Muscle of leg (tissue), 11 donors: ENCODE measurements around the gene TRIM24. TPM values are rescaled to one million over a fixed set of nuclear protein-coding genes. Genes with fewer than 3 reads are reported as not detected.
"Not testable (repeated sequence)": the region's sequence is repeated elsewhere in the genome, so short reads cannot be mapped to it uniquely, and the experiment has no call there.

Experiments
- DNase-seq: peaks from one replicate; pipeline ENCODE4 v3.0.0; 2013
- H3K27ac ChIP-seq: one replicate; pipeline ENCODE4 v1.5.1; 2013; ENCODE audit warnings: mild to moderate bottlenecking, low read length, control low read depth
- H3K27me3 ChIP-seq: one replicate; pipeline ENCODE4 v1.6.1; 2013; ENCODE audit warnings: low read length; ENCODE audit not compliant: control insufficient read depth, insufficient read depth
- H3K36me3 ChIP-seq: one replicate; pipeline ENCODE4 v1.6.1; 2013; ENCODE audit warnings: low read length; ENCODE audit not compliant: control insufficient read depth, insufficient read depth
- H3K4me1 ChIP-seq: one replicate; pipeline ENCODE4 v1.6.1; 2013; ENCODE audit warnings: low read length; ENCODE audit not compliant: control insufficient read depth, insufficient read depth
- H3K4me3 ChIP-seq: one replicate; pipeline ENCODE4 v1.5.1; 2013; ENCODE audit warnings: low read length, control low read depth
- H3K9me3 ChIP-seq: replicated peaks from 2 replicates; pipeline ENCODE4 v1.6.1; 2013; ENCODE audit warnings: low read depth, low read length; ENCODE audit not compliant: control insufficient read depth
- WGBS: methylation state at CpG from one replicate; pipeline ENCODE4 v1.1.5; 2013; ENCODE audit warnings: missing lambda C conversion rate; ENCODE audit not compliant: insufficient coverage; 5-methylcytosine and 5-hydroxymethylcytosine counted together
- polyA plus RNA-seq, 8 donors: library from polyadenylated mRNA; unstranded; fragments of 120-200 nt; gene quantifications; one replicate each; pipeline versions ENCODE4 v1.2.1 to v1.2.3, GENCODE V29; 2013; ENCODE audit warnings: inconsistent platforms in 1 of 8, low replicate concordance in 1 of 8; ENCODE audit not compliant: insufficient read length in 8 of 8, insufficient read depth in 1 of 8
- total RNA-seq: library from RNA; stranded (reverse); fragments of 120-200 nt; gene quantifications from one replicate; pipeline ENCODE4 v1.2.4, GENCODE V29; 2013

Gene TRIM24
- total and polyA plus RNA-seq, 9 donors = 13.7 to 27.9 (median 23.1) TPM

DNA sequence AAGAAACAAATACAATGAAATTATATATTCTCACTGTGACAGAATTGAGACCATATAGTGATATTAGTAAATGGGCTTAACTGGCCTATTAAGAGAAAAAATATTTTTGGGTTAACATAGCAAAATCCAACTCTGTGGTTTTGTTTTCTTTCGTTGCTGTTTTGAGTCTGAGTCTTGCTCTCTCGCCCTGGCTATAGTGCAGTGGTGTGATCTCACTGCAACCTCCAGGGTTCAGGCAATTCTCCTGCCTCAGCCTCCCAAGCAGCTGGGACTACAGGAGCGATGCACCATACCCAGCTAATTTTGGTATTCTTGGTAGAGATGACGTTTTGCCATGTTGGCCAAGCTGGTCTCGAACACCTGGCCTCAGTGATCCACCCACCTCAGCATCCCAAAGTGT lies 15.3 kb downstream of the TRIM24 start:
- Histone ChIP-seq H3K9me3 (no peaks in the 10 kb centered on the region), H3K4me1 (no peaks in the 10 kb centered on the region), H3K27me3 (no peaks in the 10 kb centered on the region), H3K36me3 (peaks cover 3% of the 10 kb centered on the region), H3K27ac (no peak overlapping the region), H3K4me3 (no peak overlapping the region)
- 100% methylated on average over 1 of the region's 5 CpGs for WGBS
- DNase-seq = no peak

DNA sequence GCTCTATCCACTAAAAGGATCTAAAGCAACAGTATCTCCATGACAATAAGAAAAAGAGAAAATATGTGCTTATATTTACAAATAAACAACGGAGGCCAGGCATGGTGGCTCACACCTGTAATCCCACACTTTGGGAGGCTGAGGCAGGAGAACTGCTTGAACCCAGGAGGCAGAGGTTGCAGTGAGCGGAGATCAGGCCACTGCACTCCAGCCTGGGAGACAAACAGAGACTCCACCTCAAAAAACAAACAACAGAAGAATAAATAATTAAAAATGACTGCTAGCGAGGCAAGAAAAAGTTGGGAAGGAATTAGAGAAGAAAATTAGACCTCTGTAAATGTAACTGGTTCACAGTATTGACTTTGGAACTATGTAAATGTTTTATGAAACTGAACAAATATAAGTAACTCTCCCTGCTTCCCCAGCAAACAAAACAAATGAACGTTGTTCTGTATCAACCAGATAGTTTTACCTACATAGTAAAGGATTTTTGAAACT lies 17.1 kb downstream of the TRIM24 start:
- no CpG with 5 or more reads among the region's 4 CpGs for WGBS
- Histone ChIP-seq H3K27ac (no peak overlapping the region), H3K27me3 (no peaks in the 10 kb centered on the region), H3K4me3 (no peak overlapping the region), H3K9me3 (no peaks in the 10 kb centered on the region), H3K36me3 (peaks cover 3% of the 10 kb centered on the region), H3K4me1 (no peaks in the 10 kb centered on the region)
- no peak for DNase-seq

DNA sequence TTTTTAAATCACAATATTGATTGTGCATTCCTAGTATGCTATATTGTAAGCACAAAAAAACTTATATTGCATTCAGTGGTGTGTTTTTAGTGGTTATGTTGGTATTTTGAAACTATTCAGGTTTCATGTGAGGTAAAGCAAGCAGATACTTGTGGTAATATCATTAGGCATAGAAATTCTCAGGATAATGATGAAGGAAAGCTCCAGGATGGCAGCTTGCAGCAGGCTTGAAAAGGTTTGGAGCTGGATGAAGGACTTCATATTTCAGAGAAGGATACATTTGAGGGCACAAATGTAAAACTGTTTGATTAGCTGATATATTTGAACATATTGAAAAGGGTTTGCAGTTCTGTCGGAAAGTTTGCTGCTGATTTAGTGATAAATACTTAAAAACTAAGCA lies 17.5 kb downstream of the TRIM24 start:
- no peak for DNase-seq
- Histone ChIP-seq H3K27ac (no peak overlapping the region), H3K4me3 (no peak overlapping the region), H3K36me3 (no peaks in the 10 kb centered on the region), H3K9me3 (no peaks in the 10 kb centered on the region), H3K4me1 (no peaks in the 10 kb centered on the region), H3K27me3 (no peaks in the 10 kb centered on the region)
- no CpG with 5 or more reads among the region's 1 CpG for WGBS

DNA sequence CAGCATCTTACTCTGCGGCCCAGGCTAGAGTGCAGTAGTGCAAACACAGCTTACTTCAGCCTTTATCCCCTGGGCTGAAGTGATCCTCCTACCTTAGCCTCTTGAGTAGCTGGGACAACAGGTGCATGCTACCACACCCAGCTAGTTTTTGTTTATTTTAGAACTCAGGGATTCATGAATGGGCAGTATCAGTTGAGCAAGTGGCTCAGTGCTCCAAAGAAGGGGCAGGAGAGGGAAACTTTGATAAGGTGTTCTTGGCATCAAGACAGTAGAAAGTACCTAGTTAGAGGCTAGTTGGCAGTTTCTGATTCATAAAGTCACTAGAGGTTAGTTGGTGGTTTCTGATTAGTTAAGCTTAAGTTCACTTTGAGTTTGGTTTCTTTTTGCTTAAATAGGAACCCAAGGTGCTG lies 18.4 kb downstream of the TRIM24 start:
- Histone ChIP-seq H3K27me3 (no peaks in the 10 kb centered on the region), H3K36me3 (no peaks in the 10 kb centered on the region), H3K4me3 (no peak overlapping the region), H3K4me1 (no peaks in the 10 kb centered on the region), H3K9me3 (no peaks in the 10 kb centered on the region), H3K27ac (no peak overlapping the region)
- no CpG with 5 or more reads among the region's 1 CpG for WGBS
- no peak for DNase-seq

DNA sequence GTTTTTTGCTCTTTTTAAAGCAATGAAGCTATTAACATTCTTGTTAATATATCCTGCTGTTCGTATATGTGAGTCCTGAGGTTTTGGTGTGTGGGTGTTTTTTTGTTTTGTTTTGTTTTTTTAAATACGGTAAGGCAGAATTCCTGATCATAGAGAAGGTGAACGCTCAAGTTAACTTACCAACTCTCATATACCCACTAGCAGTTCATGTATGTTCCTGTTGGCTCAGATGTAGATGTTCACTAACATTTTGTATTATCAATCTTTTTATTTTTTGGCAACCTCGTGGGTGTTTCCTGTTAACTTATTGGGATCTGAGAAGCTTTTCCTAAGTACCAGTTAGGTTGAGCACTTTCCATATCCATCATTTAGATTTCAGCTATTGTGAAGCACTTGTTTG lies 20.5 kb downstream of the TRIM24 start:
- no peak for DNase-seq
- Histone ChIP-seq H3K27ac (no peak overlapping the region), H3K4me1 (no peaks in the 10 kb centered on the region), H3K4me3 (no peak overlapping the region), H3K9me3 (no peaks in the 10 kb centered on the region), H3K36me3 (no peaks in the 10 kb centered on the region), H3K27me3 (no peaks in the 10 kb centered on the region)
- no CpG with 5 or more reads among the region's 4 CpGs for WGBS

DNA sequence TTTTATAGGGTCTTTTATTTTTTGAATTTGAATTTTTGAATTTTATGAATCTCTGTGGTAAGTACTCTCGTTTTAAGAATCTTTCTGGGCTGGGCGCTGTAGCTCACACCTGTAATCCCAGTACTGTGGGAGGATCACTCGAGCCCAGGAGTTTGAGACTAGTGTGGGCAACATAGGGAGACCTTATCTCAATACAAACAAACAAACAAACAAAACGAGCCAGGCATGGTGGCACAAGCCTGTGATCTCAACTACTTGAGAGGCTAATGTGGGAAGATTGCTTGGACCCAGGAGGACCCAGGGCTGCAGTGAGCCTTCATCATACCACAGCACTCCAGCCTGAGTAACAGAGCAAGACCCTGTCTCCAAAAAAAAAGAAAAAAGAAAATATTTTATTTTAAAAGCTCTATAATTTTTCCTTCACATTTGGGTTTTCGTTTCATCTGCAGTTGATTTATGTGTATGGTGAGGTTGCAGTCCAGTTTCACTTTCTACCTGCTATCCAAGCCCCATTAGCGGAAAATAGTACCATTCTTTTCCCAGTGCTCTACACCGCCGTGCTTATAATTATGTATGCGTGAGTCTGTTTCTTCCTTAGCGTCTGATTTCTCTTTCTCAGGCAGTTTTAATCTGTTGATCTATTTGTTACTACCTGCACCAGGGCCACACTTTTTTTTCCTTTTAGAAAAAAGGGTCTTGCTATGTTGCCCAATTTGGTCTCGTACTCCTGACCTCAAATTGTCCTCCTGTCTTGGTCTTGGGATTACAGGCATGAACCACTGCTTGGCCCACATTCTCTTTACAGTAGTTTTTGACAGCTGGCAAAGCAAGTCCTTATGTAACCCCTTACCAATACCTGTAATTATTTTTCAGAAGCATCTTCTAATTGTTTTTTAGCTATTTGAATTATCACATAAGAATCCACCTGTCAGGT lies 21.7 kb downstream of the TRIM24 start:
- WGBS = 100% methylated on average over 1 of the region's 11 CpGs
- H3K4me3 ChIP-seq = no peak overlapping the region
- DNase-seq = no peak
- no peak overlapping the region for H3K27ac ChIP-seq
- no peaks in the 10 kb centered on the region for H3K27me3 ChIP-seq
- H3K9me3 ChIP-seq = no peaks in the 10 kb centered on the region
- no peaks in the 10 kb centered on the region for H3K4me1 ChIP-seq
- H3K36me3 ChIP-seq = no peaks in the 10 kb centered on the region

DNA sequence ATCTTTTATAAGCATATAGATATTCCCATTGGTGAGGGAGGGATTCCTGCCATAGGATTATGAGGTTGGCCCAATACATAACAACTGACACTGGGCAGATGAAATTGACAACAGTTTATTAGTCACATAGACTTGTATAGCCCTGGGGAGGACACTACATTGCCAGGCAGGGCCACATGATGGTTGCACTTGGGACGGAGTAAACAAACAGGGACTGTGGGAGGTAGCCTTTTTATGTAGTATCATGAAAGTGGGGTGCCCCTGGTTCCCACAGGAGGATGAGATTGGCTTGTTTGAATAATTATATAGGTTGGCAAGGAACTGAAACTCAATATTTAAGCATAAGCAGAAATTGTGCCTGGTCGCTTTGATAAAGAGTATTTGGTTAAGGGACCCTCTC lies 23.5 kb downstream of the TRIM24 start:
- no peak for DNase-seq
- 94% methylated on average over 2 of the region's 2 CpGs for WGBS
- Histone ChIP-seq H3K4me1 (no peaks in the 10 kb centered on the region), H3K27ac (no peak overlapping the region), H3K27me3 (no peaks in the 10 kb centered on the region), H3K4me3 (no peak overlapping the region), H3K9me3 (peaks cover 1% of the 10 kb centered on the region), H3K36me3 (no peaks in the 10 kb centered on the region)

DNA sequence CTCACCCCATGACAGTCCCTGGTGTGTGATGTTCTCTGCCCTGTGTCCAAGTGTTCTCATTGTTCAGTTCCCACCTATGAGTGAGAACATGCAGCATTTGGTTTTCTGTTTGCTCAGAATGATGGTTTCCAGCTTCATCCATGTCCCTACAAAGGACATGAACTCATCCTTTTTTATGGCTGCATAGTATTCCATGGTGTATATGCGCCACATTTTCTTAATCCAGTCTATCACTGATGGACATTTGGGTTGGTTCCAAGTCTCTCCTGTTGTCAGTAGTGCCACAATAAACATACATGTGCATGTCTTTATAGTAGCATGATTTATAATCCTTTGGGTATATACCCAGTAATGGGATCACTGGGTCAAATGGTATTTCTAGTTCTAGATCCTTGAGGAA lies 25.4 kb downstream of the TRIM24 start:
- no CpG with 5 or more reads among the region's 1 CpG for WGBS
- not testable (repeated sequence) for H3K4me3 ChIP-seq

DNA sequence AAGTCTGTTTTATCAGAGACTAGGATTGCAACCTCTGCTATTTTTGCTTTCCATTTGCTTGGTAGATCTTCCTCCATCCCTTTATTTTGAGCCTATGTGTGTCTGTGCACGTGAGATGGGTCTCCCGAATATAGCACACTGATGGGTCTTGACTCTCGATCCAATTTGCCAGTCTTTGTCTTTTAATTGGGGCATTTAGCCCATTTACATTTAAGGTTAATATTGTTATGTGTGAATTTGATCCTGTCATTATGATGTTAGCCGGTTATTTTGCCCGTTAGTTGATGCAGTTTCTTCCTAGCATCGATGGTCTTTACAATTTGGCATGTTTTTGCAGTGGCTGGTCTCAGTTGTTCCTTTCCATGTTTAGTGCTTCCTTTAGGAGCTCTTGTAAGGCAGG lies 29.1 kb downstream of the TRIM24 start:
- no CpG with 5 or more reads among the region's 6 CpGs for WGBS
- not testable (repeated sequence) for H3K4me1 ChIP-seq, DNase-seq, H3K27ac ChIP-seq, H3K4me3 ChIP-seq, H3K36me3 ChIP-seq, H3K27me3 ChIP-seq, H3K9me3 ChIP-seq

More for the DNA sequence above, 25.4 kb downstream of the TRIM24 start:
- not testable (repeated sequence) for H3K4me1 ChIP-seq, H3K9me3 ChIP-seq, DNase-seq, H3K27ac ChIP-seq, H3K27me3 ChIP-seq, H3K36me3 ChIP-seq

DNA sequence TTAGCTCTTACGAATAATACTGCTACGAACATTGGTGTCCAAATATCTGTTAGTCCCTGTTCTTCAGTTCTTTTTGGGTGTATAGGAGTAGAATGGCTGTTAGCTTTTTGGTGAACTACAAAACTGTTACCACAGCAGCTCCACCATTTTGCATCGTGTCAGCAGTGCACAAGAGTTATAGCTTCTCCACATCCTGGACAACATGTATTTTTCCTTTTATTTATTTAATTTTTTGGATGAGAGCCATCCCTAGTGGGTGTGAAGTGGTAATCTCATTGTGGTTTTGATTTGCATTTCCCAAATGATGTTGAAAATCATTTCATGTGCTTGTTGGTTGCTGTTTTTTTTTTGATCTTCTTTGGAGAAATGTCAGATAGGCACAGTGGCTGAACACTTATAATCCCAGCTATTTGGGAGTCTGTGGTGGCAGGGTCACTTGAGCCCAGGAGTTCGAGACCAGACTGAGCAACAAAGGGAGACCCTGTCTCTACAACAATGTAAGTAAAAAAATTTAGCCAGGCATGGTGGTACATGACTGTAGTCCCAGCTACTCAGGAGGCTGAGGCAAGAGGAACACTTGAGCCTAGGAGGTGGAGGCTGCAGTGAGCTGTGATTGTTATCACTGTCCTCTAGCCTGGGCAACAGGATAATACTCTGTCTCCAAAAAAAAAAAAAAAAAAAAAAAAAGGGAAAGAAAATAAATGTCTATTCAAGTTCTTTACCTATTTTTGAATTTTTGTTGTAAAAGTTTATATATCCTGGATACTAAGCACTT lies 31.7 kb downstream of the TRIM24 start:
- no CpG with 5 or more reads among the region's 4 CpGs for WGBS
- H3K27ac ChIP-seq = no peak overlapping the region
- DNase-seq = no peak
- H3K36me3 ChIP-seq = no peaks in the 10 kb centered on the region
- no peak overlapping the region for H3K4me3 ChIP-seq
- no peaks in the 10 kb centered on the region for H3K27me3 ChIP-seq
- H3K4me1 ChIP-seq = no peaks in the 10 kb centered on the region
- peaks cover 2% of the 10 kb centered on the region for H3K9me3 ChIP-seq
